GM19043 (cell line): ENCODE data around the gene RALGAPA2.

Experiments
- ATAC-seq: cut with Tn5 transposase; IDR thresholded peaks from one replicate; pipeline ENCODE4 v1.9.1; 2021; ENCODE audit warnings: low read depth; ENCODE audit not compliant: unreplicated experiment

RALGAPA2 gene

DNA sequence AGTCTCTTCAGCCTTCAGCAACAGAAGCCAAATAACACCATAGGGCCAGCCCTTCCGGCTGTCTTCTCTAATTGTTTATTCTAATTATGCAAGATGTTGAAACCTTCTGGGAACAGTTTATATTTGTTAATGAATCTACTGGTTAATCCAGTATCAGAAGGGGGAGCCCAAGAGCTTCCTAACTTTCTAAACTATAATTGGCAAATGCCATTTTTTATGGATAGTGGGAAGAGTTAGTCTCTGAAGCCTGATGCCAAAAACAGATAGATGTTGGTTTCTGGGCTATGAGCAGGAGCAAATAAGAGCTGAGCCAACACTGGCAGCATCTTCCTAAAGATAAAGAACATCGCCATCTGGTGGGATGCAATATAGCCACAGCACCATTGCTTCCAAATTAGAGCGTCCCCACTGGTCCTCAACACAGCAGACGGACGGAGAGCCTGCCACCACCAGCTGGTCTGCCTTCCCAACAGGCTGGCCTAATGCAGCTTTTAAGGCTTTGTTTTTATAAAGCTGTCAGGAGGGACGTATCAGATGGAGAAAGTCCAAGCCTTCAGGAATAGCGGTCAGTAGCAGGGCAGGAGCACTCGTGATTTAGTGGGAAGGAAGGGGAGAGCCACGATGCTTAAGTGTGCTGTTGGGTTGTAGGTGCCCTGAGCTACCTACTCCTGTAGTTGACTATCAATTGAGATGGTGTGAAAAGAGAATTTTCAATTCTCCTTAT is 118.8 kb downstream of the RALGAPA2 start:
- no peak for ATAC-seq

- ATAC-seq = no peak
These were observed 127.3 kb downstream of the RALGAPA2 start for GRCh38 chr20:20585146-20585545.

GRCh38 chr20:20582734-20583133 is 129.7 kb downstream of the RALGAPA2 start:
- no peak for ATAC-seq

DNA sequence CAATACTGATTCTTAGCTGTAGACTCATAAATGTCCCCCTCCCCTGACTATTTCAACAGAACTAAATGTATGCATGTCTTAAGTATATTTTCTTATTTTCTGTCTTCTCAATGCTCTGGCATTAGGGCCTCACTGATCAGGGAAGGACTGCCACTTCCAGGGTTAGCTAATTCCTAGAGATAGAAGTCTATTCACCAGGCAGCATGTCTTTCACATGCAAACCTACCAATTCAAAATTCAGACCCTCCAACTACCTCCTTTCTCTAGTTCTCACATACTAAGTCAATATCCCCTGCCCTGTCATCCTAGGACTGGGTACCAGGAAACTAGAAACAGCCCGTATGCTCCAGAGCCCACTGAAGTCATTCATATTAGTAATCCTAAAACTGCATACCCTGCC is 132.3 kb downstream of the RALGAPA2 start:
- no peak for ATAC-seq

DNA sequence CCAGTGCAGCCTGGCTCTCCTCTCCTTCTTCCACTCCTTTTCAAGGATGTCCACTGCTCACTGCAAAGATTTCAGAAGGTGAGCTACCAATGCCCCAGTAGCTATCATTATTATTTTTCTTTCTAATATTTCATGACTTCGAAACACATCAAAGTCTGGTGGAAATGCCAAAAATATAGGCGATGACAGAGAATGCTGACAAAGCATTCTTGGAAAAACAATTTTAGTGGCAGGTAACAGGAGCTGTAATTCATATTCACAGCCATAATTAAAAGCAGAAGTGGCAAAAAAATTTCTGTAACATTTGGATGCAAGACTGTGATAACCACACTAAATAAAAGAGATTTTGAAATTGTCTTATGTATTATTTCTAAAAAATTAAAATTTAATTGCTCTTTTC is 133.6 kb downstream of the RALGAPA2 start:
- no peak for ATAC-seq

DNA sequence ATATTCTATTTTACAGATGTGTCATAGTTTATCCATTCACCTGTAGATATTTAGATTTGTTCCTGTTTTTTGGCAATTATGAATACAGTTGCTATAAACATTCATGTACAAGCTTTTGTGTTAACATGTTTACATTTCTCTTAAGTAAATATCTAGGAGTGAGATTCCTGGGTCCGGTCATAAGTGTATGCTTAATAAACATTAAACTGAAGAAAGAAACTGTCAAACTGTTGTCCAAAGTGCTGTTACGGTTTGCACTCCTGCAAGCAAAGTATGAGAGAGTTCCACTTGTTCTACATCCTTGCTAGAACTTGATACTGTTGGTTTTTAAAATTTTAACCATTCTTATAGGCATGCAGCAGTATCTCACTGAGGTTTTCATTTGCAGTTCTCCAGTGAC is 138.6 kb downstream of the RALGAPA2 start:
- ATAC-seq = no peak

GRCh38 chr20:20571068-20571780 is 141.2 kb downstream of the RALGAPA2 start:
- ATAC-seq = no peak

- ATAC-seq = no peak
These were observed 143.7 kb downstream of the RALGAPA2 start for GRCh38 chr20:20568604-20569205.

DNA sequence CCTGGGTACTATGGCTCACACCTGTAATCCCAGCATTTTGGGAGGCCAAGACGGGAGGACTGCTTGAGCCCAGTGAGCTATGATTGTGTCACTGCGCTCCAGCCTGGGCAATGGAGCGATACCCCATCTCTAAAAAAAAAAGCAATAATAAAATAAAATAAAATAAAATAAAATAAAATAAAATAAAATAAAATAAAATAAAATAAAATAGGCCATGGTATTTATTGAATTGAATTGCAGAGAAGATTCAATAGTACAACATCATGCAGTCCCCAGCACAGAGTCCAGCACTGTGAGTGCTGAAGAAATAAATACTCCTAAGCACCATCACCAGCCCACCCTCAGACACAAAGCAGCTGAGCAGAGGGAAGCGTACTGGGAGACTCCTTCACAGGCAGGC is 144.7 kb downstream of the RALGAPA2 start:
- no peak for ATAC-seq

DNA sequence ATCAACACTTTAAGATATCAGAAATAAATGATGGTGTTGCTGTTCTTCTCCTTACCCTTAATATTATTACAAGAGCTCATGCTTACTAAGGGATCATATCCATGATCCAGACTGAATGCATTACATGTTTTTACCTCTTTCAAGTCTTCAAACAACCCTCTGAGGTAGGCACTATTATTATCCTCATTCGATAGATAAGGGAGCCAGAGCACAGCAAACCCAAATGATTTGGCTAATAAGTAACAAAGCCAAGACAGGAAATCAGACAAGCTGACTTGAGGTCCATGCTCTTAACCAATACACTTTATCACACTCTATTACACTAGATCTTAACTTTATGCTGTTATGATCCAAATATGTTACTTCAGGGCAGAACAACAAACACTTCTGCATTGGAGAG is 145.9 kb downstream of the RALGAPA2 start:
- ATAC-seq = no peak

DNA sequence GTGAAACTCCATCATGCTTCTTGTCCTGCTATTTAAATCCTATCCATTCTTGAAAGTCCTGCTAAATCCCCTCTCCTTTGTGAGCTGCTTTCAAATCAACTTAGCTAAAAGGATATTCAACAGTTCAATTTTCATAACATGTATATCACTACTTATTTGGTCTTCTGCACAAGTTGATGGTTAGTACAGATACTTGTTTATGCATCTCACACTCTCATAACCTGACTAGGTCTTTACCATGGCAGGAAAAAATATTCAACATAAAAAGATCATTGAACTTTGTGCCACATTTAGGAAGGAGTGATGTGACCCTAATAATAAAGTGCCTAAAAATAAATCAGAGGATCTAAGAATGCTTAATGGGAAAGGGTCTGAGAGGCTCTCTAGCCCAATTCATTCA is 148.2 kb downstream of the RALGAPA2 start:
- ATAC-seq = no peak

GRCh38 chr20:20562507-20562906 is 149.9 kb downstream of the RALGAPA2 start:
- no peak for ATAC-seq

DNA sequence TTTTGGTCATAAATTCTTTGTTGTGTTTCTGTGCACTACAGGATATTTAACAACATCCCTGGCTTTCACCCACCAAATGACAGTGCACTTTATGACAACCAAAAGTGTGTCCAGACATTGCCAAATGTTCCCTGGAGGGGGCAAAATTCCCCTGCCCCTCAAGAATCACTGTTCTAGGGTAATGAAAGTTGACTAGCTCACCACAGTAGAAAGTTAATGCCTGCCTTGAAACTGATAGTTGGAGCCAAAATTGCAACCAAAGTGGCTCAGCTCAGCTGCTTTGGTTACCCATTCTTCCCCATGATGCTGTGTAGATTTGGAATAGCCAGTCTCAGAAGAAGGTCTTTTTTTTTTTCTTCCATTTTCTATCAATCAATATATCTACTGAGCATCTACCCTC is 150.6 kb downstream of the RALGAPA2 start:
- no peak for ATAC-seq

DNA sequence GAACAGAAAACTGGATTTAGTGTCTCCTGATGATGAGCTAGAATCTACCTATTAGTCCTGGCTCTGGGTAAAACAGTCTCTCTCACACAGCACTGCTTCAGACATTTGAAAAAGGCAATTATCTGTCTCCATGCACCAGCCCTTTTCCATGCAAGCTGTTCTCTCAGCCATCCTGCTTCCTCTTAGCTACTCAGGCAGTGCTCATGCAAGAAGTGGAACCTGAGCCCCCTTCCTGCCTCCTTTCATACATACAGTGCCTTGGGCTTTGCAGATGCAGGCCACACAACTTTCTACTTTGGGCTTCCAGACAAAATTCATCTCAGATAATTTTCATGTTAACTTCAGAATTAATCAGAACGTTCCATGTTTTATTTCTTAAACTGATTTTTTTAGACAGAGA is 151.3 kb downstream of the RALGAPA2 start:
- no peak for ATAC-seq

DNA sequence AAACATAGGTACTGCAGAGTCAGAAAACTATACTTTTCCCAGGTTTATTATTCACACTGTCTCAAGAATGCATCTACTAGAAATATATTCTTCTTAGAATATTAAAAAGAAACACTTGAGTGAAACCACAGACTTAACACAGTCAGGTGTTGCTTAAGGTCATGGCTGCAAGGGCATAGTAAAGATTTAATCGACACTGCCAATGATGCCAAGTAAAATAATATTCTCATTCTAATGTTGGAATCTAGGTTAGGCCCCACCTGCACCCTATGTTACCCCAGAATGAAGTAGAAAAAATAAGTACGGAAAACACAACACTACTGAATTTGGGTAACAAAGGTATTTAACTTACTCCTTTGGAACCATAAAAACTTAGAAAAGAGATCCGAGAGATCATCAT is 155.0 kb downstream of the RALGAPA2 start:
- no peak for ATAC-seq

DNA sequence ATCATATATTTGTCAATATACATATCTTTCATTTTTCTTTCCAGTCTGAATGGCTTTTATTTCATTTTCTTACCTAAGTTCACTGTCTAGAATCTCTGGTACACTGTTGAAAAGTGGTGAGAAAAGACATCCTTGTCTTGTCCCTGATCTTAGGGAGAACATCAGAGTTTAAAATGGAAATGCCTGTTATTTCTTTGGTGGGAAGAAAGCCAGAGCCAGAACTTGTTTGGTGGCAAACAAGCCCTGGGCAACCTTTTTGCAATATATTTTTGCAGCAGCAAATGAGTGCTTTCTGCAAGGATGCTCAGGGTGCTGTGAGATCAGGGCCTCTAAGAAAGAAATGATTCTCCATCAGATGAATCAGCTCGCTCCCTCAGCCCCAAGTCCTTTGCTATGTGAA is 156.6 kb downstream of the RALGAPA2 start:
- ATAC-seq = no peak

DNA sequence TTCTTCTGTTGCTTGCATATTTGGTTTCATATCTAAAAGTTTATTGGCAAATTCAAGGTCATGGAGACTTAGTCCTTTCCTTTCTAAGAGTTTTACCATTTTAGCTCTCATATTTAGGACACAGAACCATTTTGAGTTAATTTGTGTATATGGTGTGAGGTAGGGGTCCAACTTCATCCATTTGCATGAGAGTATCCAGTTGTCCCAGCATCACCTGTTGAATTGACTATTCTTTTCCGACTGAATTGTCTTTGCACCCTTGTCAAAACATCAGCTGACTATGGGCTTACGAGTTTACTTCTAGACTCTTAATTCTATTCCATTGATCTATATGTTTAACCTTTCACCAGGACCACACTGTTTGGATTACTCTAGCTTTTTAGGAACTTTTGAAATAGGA is 157.5 kb downstream of the RALGAPA2 start:
- ATAC-seq = no peak

GRCh38 chr20:20553541-20553940 is 158.9 kb downstream of the RALGAPA2 start:
- ATAC-seq = no peak

- ATAC-seq = no peak
These were observed 160.4 kb downstream of the RALGAPA2 start for GRCh38 chr20:20552076-20552475.

DNA sequence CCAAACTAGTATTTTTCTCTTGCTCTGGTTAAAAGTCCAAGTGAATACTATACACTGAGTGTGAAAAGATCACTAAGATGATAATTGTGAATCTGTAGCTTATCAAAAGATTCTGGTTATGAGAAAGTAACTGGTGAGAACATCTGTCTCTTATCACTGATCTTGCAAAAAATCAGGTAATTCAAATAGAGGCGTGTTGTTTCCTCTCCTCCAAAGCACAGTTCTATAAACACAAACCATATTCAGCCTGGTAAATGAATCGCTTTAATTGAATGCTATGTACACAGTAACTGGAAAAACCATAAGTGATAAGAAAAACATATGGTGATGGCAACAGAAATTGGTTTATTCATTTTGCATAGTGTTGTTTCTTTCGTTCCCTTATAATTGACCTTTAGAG is 161.0 kb downstream of the RALGAPA2 start:
- no peak for ATAC-seq

- ATAC-seq = no peak
These were observed 162.7 kb downstream of the RALGAPA2 start for GRCh38 chr20:20549704-20550103.

DNA sequence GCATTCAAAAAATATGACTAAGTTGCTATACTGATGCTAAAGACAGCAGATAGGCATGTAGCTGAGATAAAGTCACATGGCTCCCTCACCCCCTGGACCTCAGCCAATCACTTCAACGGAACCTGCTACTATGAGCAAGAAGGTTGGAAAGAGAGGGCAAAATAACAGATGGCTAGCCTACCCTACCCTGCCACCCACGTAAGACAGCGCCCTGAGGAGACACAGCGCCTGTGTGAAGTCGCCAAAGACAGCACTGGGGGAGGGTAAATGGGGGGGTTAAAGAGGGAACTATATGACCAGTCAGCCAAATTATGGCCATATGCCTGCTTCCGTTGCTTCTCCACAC is 163.2 kb downstream of the RALGAPA2 start:
- ATAC-seq = no peak
